ENCODE data around the gene RPRML.

The RPRML gene

GRCh38 chr17:46979147-46979863 lies at the start of gene RPRML:
Gene RPRML (minus strand): TSS chr17:46979253. CDS start chr17:46979007, 246 bp downstream.
- no peak for TF ChIP-seq CTCF (IDR thresholded peaks at IDR 0.05)

GRCh38 chr17:47013341-47013740 lies 34.3 kb upstream of the RPRML start:
- TF ChIP-seq CTCF (IDR thresholded peaks at IDR 0.05), result no peak

GRCh38 chr17:47012457-47012856 lies 33.4 kb upstream of the RPRML start:
- no peak for TF ChIP-seq CTCF (IDR thresholded peaks at IDR 0.05)

- no peak for TF ChIP-seq CTCF (IDR thresholded peaks at IDR 0.05)
These were observed 30.9 kb upstream of the RPRML start for GRCh38 chr17:47009759-47010594.

- TF ChIP-seq CTCF (IDR thresholded peaks at IDR 0.05), result no peak
These were observed 25.9 kb upstream of the RPRML start for GRCh38 chr17:47004906-47005305.

GRCh38 chr17:46995841-46996571 lies 17.0 kb upstream of the RPRML start:
- TF ChIP-seq CTCF (IDR thresholded peaks at IDR 0.05), result no peak

GRCh38 chr17:46994993-46995392 lies 15.9 kb upstream of the RPRML start:
- no peak for TF ChIP-seq CTCF (IDR thresholded peaks at IDR 0.05)

All from LNCAP (cell line).